Measurements from ENCODE around the gene IL5RA.

- TF ChIP-seq TAF1 (IDR thresholded peaks at IDR 0.05; ENCODE audit: borderline replicate concordance, insufficient read depth, low read length) (no peak), POLR2AphosphoS5 (IDR thresholded peaks at IDR 0.05; ENCODE audit: low read depth, low read length) (no peak)
Observed at GRCh38 chr3:3107181-3107580, 3.0 kb downstream of the IL5RA start.
